ENCODE data around the gene SOBP.

The SOBP gene

GRCh38 chr6:107662333-107662732 lies 172.4 kb downstream of the SOBP start:
- no peak for DNase-seq (ENCODE audit: low spot score)

GRCh38 chr6:107663308-107663707 lies 173.4 kb downstream of the SOBP start:
- no peak for DNase-seq (ENCODE audit: low spot score)

- no peak for DNase-seq (ENCODE audit: low spot score)
Observed at GRCh38 chr6:107665382-107665781, 175.5 kb downstream of the SOBP start.

GRCh38 chr6:107666084-107666980 lies 176.4 kb downstream of the SOBP start:
- DNase-seq (ENCODE audit: low spot score) = no peak

- DNase-seq (ENCODE audit: low spot score) = no peak
Observed at GRCh38 chr6:107666981-107667601, 177.2 kb downstream of the SOBP start.

GRCh38 chr6:107667790-107668189 lies 177.9 kb downstream of the SOBP start:
- no peak for DNase-seq (ENCODE audit: low spot score)

GRCh38 chr6:107668743-107669474 lies 179.0 kb downstream of the SOBP start:
- DNase-seq (ENCODE audit: low spot score) = no peak

GRCh38 chr6:107670792-107671199 lies 180.9 kb downstream of the SOBP start:
- DNase-seq (ENCODE audit: low spot score) = peak; percentile 60

- no peak for DNase-seq (ENCODE audit: low spot score)
Observed at GRCh38 chr6:107673076-107673494, 183.2 kb downstream of the SOBP start.

- DNase-seq (ENCODE audit: low spot score) = peak; percentile 89
Observed at GRCh38 chr6:107674995-107675738, 185.2 kb downstream of the SOBP start.

GRCh38 chr6:107676042-107676441 lies 186.1 kb downstream of the SOBP start:
- DNase-seq (ENCODE audit: low spot score) = no peak

- DNase-seq (ENCODE audit: low spot score) = no peak
Observed at GRCh38 chr6:107677399-107677798, 187.5 kb downstream of the SOBP start.

GRCh38 chr6:107679457-107679856 lies 189.5 kb downstream of the SOBP start:
- DNase-seq (ENCODE audit: low spot score) = peak; percentile 73

- DNase-seq (ENCODE audit: low spot score) = no peak
Observed at GRCh38 chr6:107682721-107683120, 192.8 kb downstream of the SOBP start.

- DNase-seq (ENCODE audit: low spot score) = no peak
Observed at GRCh38 chr6:107683183-107683582, 193.3 kb downstream of the SOBP start.

GRCh38 chr6:107684996-107685395 lies 195.1 kb downstream of the SOBP start:
- no peak for DNase-seq (ENCODE audit: low spot score)

GRCh38 chr6:107689190-107689589 lies 199.3 kb downstream of the SOBP start:
- no peak for DNase-seq (ENCODE audit: low spot score)

- DNase-seq (ENCODE audit: low spot score) = no peak
Observed at GRCh38 chr6:107689951-107690642, 200.2 kb downstream of the SOBP start.

GRCh38 chr6:107690643-107691061 lies 200.7 kb downstream of the SOBP start:
- no peak for DNase-seq (ENCODE audit: low spot score)

- DNase-seq (ENCODE audit: low spot score) = peak; percentile 42
Observed at GRCh38 chr6:107691062-107691751, 201.3 kb downstream of the SOBP start.

GRCh38 chr6:107692351-107692750 lies 202.4 kb downstream of the SOBP start:
- no peak for DNase-seq (ENCODE audit: low spot score)
